Posterior cingulate gyrus (tissue), 11 donors: ENCODE results near the gene UBR7.
A peak's percentile ranks its signal among the peaks of the same experiment; 100 is the strongest.
"Not testable (repeated sequence)": the region's sequence is repeated elsewhere in the genome, so short reads cannot be mapped to it uniquely, and the experiment has no call there.

ENCODE experiments used
- DNase-seq, 10 donors: peaks; one replicate each; pipeline versions ENCODE4 v3.0.0 to v3.0.0-alpha.2; 2020 to 2021; ENCODE audit warnings: mixed read lengths in 3 of 10
- intact Hi-C: fragments of 100-400 bp; cut with DNase I; formaldehyde crosslinking; loops from one replicate; pipeline ENCODE4 v1.15.1; 2023

UBR7 gene

GRCh38 chr14:93186466-93186865 lies 20.6 kb upstream of the UBR7 start:
- no peak for DNase-seq
- intact Hi-C loops: loop anchor here (5.0 kb wide), 1 partner anchor 146 kb away; the partner anchor contains the start of gene BTBD7

DNA sequence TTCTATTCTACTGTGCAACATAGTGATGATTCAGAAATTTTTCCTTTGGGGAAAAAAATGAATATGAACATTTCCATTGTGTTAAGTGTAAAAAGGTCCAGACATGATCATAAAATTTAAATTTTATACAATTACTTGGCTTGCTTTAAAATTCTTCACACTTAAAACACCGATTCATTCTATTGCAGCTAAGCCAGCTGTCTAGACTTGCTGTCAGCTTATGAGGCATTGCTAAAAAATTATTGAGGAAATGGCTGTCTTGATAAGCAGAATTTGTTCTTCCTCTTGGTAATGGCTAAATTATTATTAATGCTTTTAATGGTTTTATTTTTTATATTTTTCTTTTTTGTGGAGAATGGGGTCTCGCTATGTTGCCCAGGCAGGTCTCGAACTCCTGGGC lies 20.1 kb upstream of the UBR7 start:
- no peak for DNase-seq
- intact Hi-C loops: loop anchor here (5.0 kb wide), 1 partner anchor 145 kb away; the partner anchor contains the start of gene BTBD7

- no peak for DNase-seq
- intact Hi-C loops: no loop called here
These were observed 11.6 kb upstream of the UBR7 start for GRCh38 chr14:93195316-93195999.

- no peak for DNase-seq
- intact Hi-C loops: no loop called here
These were observed 8.0 kb upstream of the UBR7 start for GRCh38 chr14:93199031-93199430.

GRCh38 chr14:93200553-93200952 lies 6.5 kb upstream of the UBR7 start:
- intact Hi-C loops: no loop called here
- no peak for DNase-seq

DNA sequence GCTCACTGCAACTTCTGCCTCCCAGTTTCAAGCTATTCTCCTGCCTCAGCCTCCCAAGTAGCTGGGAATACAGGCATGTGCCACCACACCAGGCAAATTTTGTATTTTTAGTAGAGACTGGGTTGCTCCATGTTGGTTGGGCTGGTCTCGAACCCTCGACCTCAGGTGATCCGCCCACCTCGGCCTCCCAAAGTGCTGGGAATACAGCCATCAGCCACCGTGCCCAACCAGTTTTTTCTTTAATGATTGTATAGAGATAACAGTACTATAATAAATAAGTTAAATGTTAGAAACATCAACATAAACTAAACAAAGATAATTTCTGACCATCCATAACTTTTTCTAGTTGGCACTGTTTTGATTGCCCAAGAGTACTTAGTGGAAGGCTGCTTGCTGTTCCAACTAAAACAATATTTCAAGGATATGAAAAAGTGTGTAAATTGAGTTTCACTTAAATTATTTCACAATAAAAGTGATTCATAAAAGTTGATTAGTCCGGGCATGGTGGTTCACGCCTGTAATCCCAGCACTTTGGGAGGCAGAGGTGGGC lies 5.8 kb upstream of the UBR7 start:
- intact Hi-C loops: no loop called here

GRCh38 chr14:93207468-93208308 lies 632 bp downstream of the UBR7 start:
- DNase-seq: peak in 8 of 10 donors; percentile 36 to 94 (median 45)
- intact Hi-C loops: loop anchor here (1.0 to 5.0 kb wide), 3 partner anchors 125 to 335 kb away; partner anchors contain the start of gene UNC79

More for the DNA sequence above, 5.8 kb upstream of the UBR7 start:
- DNase-seq: no peak

- DNase-seq: no peak
- intact Hi-C loops: no loop called here
These were observed 5.4 kb downstream of the UBR7 start for GRCh38 chr14:93212432-93212831.

- intact Hi-C loops: no loop called here
- no peak for DNase-seq
These were observed 7.5 kb downstream of the UBR7 start for GRCh38 chr14:93214598-93214997.

- DNase-seq: no peak
- intact Hi-C loops: no loop called here
These were observed 12.2 kb downstream of the UBR7 start for GRCh38 chr14:93219103-93219726.

- intact Hi-C loops: no loop called here
These were observed 13.5 kb downstream of the UBR7 start for GRCh38 chr14:93220509-93220908.

GRCh38 chr14:93223565-93223964 lies 16.5 kb downstream of the UBR7 start:
- no peak for DNase-seq
- intact Hi-C loops: no loop called here

More at GRCh38 chr14:93220509-93220908, 13.5 kb downstream of the UBR7 start:
- no peak for DNase-seq

DNA sequence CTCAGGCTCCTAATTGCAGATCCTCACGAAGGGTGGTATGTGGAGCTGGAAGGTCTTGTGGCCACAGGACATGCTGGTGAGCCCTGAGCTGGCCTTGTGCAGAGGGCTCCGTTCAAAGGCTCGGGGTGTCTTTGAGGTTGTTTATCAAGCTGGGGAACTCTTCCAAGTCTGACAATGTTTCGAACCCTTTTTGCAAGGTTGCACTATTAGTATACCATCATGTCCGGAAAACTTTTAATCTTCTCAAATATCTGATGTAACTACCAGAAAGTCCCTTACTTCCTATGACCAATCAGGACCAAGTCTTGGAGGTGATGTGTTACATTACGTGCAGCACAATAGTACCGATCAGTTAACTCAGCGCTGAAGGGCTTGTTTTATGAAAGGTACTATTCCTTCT lies 21.5 kb downstream of the UBR7 start:
- intact Hi-C loops: no loop called here
- DNase-seq: no peak

DNA sequence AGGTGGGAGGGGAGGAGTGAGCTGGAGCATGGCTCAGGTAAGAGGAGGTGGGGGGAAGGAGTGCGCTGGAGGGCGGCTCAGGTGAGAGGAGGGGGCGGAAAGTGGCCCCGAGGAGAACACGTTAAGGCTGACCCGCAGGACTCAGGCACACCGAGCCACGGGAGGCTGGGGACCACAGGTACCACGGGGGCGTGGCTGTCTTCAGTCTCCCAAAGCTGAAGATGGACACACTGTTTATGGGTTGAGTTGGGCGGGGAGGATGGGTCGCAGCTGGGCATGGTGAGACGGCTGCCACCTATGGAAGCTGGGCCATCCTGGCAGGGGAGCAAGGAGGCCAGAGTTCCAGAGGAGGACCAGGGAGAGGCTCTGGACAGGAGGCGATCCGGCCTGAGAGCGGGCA lies 23.5 kb downstream of the UBR7 start:
- intact Hi-C loops: no loop called here
- no peak for DNase-seq

GRCh38 chr14:93231129-93231979 lies 24.3 kb downstream of the UBR7 start:
- DNase-seq: peak in 9 of 10 donors; percentile 40 to 96 (median 73)
- intact Hi-C loops: no loop called here

- intact Hi-C loops: no loop called here
- no peak for DNase-seq
These were observed 25.1 kb downstream of the UBR7 start for GRCh38 chr14:93232159-93232558.

GRCh38 chr14:93233078-93233477 lies 26.0 kb downstream of the UBR7 start:
- intact Hi-C loops, DNase-seq: not testable (repeated sequence)

DNA sequence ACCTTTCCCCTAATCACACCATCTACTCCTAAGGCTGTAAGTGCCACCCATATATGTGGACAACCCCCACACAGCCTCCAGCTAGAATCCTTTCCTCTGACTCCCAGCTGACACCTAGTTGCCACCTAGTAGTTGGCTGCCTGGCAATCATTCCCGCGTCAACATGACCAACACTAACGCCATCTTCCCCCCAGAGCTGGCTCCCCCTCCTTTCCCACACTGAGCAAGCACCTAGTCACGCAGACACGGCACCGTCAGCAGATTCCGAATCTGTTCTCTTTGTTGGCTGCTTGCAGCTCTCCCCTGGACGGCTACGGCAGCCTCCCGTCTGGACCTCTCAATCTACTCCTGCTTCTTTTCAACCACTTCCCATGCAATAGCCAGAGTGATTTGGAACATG lies 27.7 kb downstream of the UBR7 start:
- intact Hi-C loops: no loop called here
- no peak for DNase-seq

- intact Hi-C loops: no loop called here
These were observed 33.0 kb downstream of the UBR7 start for GRCh38 chr14:93239869-93240677.

More at GRCh38 chr14:93239869-93240677, 33.0 kb downstream of the UBR7 start:
- DNase-seq: no peak
